Measurements from ENCODE around the gene TMEM255B. TPM values are rescaled to one million over a fixed set of nuclear protein-coding genes. Genes with fewer than 3 reads are reported as not detected.
"Not testable (repeated sequence)": the region's sequence is repeated elsewhere in the genome, so short reads cannot be mapped to it uniquely, and the experiment has no call there.

The TMEM255B gene
- total and polyA plus RNA-seq, 7 experiments from 2014 or later, result 0.08 to 3.3 (median 1.3) TPM; not detected in 1

DNA sequence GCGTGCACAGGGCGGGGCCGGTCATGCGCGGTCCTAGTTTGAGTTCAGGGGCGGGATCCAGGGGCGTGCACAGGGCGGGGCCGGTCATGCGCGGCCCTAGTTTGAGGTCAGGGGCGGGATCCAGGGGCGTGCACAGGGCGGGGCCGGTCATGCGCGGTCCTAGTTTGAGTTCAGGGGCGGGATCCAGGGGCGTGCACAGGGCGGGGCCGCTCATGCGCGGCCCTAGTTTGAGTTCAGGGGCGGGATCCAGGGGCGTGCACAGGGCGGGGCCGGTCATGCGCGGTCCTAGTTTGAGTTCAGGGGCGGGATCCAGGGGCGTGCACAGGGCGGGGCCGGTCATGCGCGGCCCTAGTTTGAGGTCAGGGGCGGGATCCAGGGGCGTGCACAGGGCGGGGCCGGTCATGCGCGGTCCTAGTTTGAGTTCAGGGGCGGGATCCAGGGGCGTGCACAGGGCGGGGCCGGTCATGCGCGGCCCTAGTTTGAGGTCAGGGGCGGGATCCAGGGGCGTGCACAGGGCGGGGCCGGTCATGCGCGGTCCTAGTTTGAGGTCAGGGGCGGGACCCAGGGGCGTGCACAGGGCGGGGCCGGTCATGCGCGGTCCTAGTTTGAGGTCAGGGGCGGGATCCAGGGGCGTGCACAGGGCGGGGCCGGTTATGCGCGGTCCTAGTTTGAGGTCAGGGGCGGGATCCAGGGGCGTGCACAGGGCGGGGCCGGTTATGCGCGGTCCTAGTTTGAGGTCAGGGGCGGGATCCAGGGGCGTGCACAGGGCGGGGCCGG is 33.5 kb upstream of the TMEM255B start:
- ATAC-seq; H3K36me3 ChIP-seq (ENCODE audit: control insufficient read depth in 2 of 3, insufficient read depth in 3 of 3, low read length in 3 of 3); H3K9me3 ChIP-seq (ENCODE audit: control insufficient read depth in 2 of 3, low read length in 3 of 3); H3K9me3 Mint-ChIP-seq; intact Hi-C loops (cut with micrococcal nuclease); H3K36me3 Mint-ChIP-seq; H3K27me3 ChIP-seq (ENCODE audit: control insufficient read depth in 2 of 2, insufficient read depth in 2 of 2, low read length in 2 of 2); H3K27ac ChIP-seq (ENCODE audit: low read depth, low read length): not testable (repeated sequence)
- Mint-ChIP-seq H3K27ac (peak overlapping the region; percentile 87 to 96 (median 92)), H3K27me3 (peaks cover 0 to 11% (median 7%) of the 10 kb centered on the region in 5 donors), H3K4me1 (peaks cover 0 to 23% (median 13%) of the 10 kb centered on the region in 7 donors), H3K4me3 (peak overlapping the region in 8 of 10 donors; percentile 73 to 88 (median 82))
- ChIA-PET POLR2A (interaction anchor here (1.0 kb wide), 1 partner anchor 15 kb away, joined by 3 read pairs; no protein-coding TSS in a partner anchor), CTCF (interaction anchor here (0.6 to 1.2 kb wide), 2 partner anchors 15 to 541 kb away, joined by 3 to 4 read pairs; no protein-coding TSS in a partner anchor)
- DNase-seq, result peak; percentile 26 to 76 (median 55)
- Histone ChIP-seq H3K4me1 (ENCODE audit: control insufficient read depth in 2 of 2, insufficient read depth in 2 of 2, low read length in 2 of 2) (peaks cover 3 to 20% of the 10 kb centered on the region in 2 donors), H3K4me3 (ENCODE audit: low read length) (peak overlapping the region; percentile 72)

DNA sequence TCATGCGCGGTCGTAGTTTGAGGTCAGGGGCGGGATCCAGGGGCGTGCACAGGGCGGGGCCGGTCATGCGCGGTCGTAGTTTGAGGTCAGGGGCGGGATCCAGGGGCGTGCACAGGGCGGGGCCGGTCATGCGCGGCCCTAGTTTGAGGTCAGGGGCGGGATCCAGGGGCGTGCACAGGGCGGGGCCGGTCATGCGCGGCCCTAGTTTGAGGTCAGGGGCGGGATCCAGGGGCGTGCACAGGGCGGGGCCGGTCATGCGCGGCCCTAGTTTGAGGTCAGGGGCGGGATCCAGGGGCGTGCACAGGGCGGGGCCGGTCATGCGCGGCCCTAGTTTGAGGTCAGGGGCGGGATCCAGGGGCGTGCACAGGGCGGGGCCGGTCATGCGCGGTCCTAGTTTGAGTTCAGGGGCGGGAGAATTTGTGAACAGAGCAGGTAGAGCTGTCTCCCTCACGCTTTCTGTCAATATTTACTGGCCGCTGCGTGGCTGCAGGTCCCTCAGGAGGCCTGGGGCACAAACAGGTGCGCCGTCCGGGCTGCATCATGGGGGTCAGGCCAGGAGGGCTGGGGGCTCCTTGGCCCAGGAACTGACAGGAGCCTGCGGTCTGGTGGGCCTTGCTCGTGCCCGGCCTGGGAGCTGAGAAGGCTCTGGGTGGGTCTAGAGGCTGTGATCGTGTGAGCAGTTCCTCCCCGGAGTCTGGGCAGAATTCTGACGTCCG is 32.8 kb upstream of the TMEM255B start:
- Mint-ChIP-seq H3K27me3 (peaks cover 0 to 16% (median 7%) of the 10 kb centered on the region in 5 donors), H3K27ac (peak overlapping the region; percentile 34 to 92 (median 67)), H3K4me3 (peak overlapping the region; percentile 33 to 80 (median 70)), H3K4me1 (peaks cover 0 to 23% (median 13%) of the 10 kb centered on the region in 7 donors)
- peak; percentile 29 to 66 (median 49) for DNase-seq
- H3K27me3 ChIP-seq (ENCODE audit: control insufficient read depth in 2 of 2, insufficient read depth in 2 of 2, low read length in 2 of 2); H3K36me3 ChIP-seq (ENCODE audit: control insufficient read depth in 2 of 3, insufficient read depth in 3 of 3, low read length in 3 of 3); H3K9me3 Mint-ChIP-seq; H3K9me3 ChIP-seq (ENCODE audit: control insufficient read depth in 2 of 3, low read length in 3 of 3); ATAC-seq; H3K36me3 Mint-ChIP-seq; intact Hi-C loops (cut with micrococcal nuclease): not testable (repeated sequence)
- POLR2A ChIA-PET, result interaction anchor here (0.9 kb wide), 1 partner anchor 93 kb away, joined by 3 read pairs; no protein-coding TSS in a partner anchor
- CTCF ChIA-PET, result interaction anchor here (1.2 kb wide), 1 partner anchor 15 kb away, joined by 3 read pairs; no protein-coding TSS in a partner anchor
- Histone ChIP-seq H3K4me3 (ENCODE audit: low read length) (peak overlapping the region; percentile 73), H3K27ac (ENCODE audit: low read depth, low read length) (peak overlapping the region; percentile 63), H3K4me1 (ENCODE audit: control insufficient read depth in 2 of 2, insufficient read depth in 2 of 2, low read length in 2 of 2) (peaks cover 3 to 20% of the 10 kb centered on the region in 2 donors)

DNA sequence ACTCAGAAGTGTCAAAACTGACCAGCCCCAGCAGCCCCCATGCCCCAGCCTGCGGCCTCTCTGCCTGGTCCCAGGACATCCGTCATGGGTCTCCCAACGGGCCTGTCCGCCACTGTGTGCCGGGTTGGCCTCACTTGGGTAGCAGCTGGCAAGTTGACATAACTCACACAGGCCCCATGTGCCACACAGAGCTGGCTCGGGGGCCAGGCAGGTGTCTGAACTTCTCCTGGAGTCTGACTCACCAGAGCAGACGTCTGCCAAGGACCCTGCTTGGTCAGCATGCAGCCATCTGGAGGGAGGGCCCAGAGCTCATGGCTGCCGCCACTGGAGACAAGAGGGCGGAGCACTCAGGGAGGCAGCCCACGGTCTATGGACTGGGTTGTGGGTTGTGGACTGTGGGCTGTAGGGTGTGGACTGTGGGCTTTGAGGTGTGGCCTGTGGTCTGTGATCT is 32.0 kb upstream of the TMEM255B start:
- ChIA-PET CTCF (interaction anchor here (1.2 kb wide), 1 partner anchor 14 kb away, joined by 3 read pairs; no protein-coding TSS in a partner anchor), POLR2A (interaction anchor here (0.9 kb wide), 1 partner anchor 94 kb away, joined by 3 read pairs; no protein-coding TSS in a partner anchor)
- no peaks in the 10 kb centered on the region for H3K36me3 Mint-ChIP-seq
- Histone ChIP-seq H3K36me3 (ENCODE audit: control insufficient read depth in 2 of 3, insufficient read depth in 3 of 3, low read length in 3 of 3) (no peaks in the 10 kb centered on the region), H3K27me3 (ENCODE audit: control insufficient read depth in 2 of 2, insufficient read depth in 2 of 2, low read length in 2 of 2) (no peaks in the 10 kb centered on the region), H3K27ac (ENCODE audit: low read depth, low read length) (peak overlapping the region; percentile 63), H3K9me3 (ENCODE audit: control insufficient read depth in 2 of 3, low read length in 3 of 3) (no peaks in the 10 kb centered on the region), H3K4me3 (ENCODE audit: low read length) (peak overlapping the region; percentile 73), H3K4me1 (ENCODE audit: control insufficient read depth in 2 of 2, insufficient read depth in 2 of 2, low read length in 2 of 2) (peaks cover 3 to 20% of the 10 kb centered on the region in 2 donors)
- H3K9me3 Mint-ChIP-seq, result peaks cover 0 to 7% (median 0%) of the 10 kb centered on the region in 11 donors
- DNase-seq (no peak), ATAC-seq (no peak)
- intact Hi-C loops (cut with micrococcal nuclease), result no loop called here
- H3K4me3 Mint-ChIP-seq, result peak overlapping the region in 9 of 10 donors; percentile 16 to 79 (median 66)
- peak overlapping the region in 7 of 9 donors; percentile 56 to 92 (median 71) for H3K27ac Mint-ChIP-seq
- peaks cover 0 to 16% (median 7%) of the 10 kb centered on the region in 5 donors for H3K27me3 Mint-ChIP-seq
- peaks cover 0 to 23% (median 13%) of the 10 kb centered on the region in 7 donors for H3K4me1 Mint-ChIP-seq

DNA sequence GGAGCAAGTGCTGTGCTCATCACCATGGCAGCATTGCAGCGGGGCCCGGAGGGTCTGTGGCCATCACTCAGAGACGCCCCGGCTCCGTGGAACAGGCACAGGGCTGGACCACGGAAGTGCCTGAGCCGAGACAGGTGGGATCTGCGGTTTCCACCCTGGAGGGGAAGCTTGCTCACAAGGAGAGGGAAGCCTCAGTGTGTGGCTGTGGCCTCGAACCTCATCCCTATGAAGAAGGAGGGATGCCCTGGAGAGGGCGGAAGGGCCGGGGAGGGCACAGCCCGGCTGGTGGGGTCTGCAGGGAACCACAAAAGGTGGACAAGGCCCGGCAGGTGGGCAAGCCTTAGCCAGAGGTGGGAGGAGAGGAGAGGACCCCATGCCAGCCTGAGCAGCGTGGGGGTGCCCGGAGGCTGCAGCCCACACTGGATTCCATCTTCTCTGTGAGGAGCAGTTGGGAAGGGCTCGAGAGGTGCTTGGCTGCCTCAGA is 30.4 kb upstream of the TMEM255B start:
- peaks cover 3 to 19% of the 10 kb centered on the region in 2 donors for H3K4me1 ChIP-seq (ENCODE audit: control insufficient read depth in 2 of 2, insufficient read depth in 2 of 2, low read length in 2 of 2)
- H3K27ac ChIP-seq (ENCODE audit: low read depth, low read length), result no peak overlapping the region
- no peaks in the 10 kb centered on the region for H3K36me3 Mint-ChIP-seq
- ChIA-PET CTCF (no interaction called here), POLR2A (no interaction called here)
- H3K4me3 ChIP-seq (ENCODE audit: low read length), result no peak overlapping the region
- peak overlapping the region in 2 of 9 donors; percentile 14 to 33 for H3K27ac Mint-ChIP-seq
- H3K27me3 ChIP-seq (ENCODE audit: control insufficient read depth in 2 of 2, insufficient read depth in 2 of 2, low read length in 2 of 2), result no peaks in the 10 kb centered on the region
- no peaks in the 10 kb centered on the region for H3K36me3 ChIP-seq (ENCODE audit: control insufficient read depth in 2 of 3, insufficient read depth in 3 of 3, low read length in 3 of 3)
- no peak overlapping the region for H3K4me3 Mint-ChIP-seq
- H3K4me1 Mint-ChIP-seq, result peaks cover 0 to 16% (median 10%) of the 10 kb centered on the region in 7 donors
- no peaks in the 10 kb centered on the region for H3K9me3 ChIP-seq (ENCODE audit: control insufficient read depth in 2 of 3, low read length in 3 of 3)
- DNase-seq (no peak), ATAC-seq (no peak)
- intact Hi-C loops (cut with micrococcal nuclease), result no loop called here
- H3K9me3 Mint-ChIP-seq, result peaks cover 0 to 7% (median 0%) of the 10 kb centered on the region in 11 donors
- H3K27me3 Mint-ChIP-seq, result peaks cover 0 to 16% (median 7%) of the 10 kb centered on the region in 5 donors

DNA sequence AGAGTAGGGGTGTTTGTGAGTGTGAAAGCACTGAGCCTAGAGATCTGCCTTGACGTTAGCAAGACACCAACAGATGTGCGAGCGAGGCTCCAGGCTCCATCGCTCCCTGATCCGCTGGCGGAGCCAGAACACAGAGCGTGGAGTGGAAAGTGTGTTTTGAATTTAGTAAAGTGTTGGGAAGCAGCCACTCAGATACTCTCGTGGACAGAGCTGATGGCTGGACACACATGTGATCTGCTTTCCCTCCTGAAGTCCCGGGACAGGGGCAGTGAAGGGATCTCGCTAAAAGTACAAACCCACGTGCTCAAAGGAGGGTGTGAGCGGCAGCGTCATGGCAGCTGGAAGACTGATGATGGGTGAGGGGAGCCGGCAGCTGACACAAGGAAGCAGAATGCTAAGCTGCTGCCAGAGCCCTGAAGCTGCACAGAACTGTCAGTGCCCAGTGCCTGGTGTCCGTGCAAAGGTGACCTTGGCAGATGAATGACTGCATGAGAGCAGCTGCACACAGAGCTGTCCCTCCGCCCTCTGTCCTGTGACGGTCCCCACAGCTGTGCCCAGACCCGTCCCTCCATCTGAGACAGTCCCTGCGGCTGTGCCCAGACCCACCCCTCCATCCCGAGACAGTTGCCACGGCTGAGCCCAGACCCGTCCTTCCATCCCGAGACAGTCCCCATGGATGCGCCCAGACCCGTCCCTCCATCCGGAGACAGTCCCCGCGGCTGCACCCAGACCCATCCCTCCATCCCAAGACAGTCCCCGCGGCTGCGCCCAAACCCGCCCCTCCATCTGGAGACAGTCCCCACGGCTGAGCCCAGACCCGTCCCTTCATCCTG is 29.6 kb upstream of the TMEM255B start:
- DNase-seq (peak in 1 of 9 donors; percentile 22), ATAC-seq (no peak)
- H3K4me1 ChIP-seq (ENCODE audit: control insufficient read depth in 2 of 2, insufficient read depth in 2 of 2, low read length in 2 of 2), result peaks cover 3 to 11% of the 10 kb centered on the region in 2 donors
- H3K27ac ChIP-seq (ENCODE audit: low read depth, low read length), result no peak overlapping the region
- H3K4me3 ChIP-seq (ENCODE audit: low read length), result no peak overlapping the region
- peaks cover 0 to 8% (median 6%) of the 10 kb centered on the region in 7 donors for H3K4me1 Mint-ChIP-seq
- H3K36me3 Mint-ChIP-seq, result no peaks in the 10 kb centered on the region
- H3K27me3 ChIP-seq (ENCODE audit: control insufficient read depth in 2 of 2, insufficient read depth in 2 of 2, low read length in 2 of 2), result no peaks in the 10 kb centered on the region
- no peak overlapping the region for H3K4me3 Mint-ChIP-seq
- peaks cover 0 to 11% (median 0%) of the 10 kb centered on the region in 11 donors for H3K9me3 Mint-ChIP-seq
- H3K9me3 ChIP-seq (ENCODE audit: control insufficient read depth in 2 of 3, low read length in 3 of 3), result no peaks in the 10 kb centered on the region
- no peaks in the 10 kb centered on the region for H3K36me3 ChIP-seq (ENCODE audit: control insufficient read depth in 2 of 3, insufficient read depth in 3 of 3, low read length in 3 of 3)
- intact Hi-C loops (cut with micrococcal nuclease), result no loop called here
- POLR2A ChIA-PET, result no interaction called here
- CTCF ChIA-PET, result interaction anchor here (0.7 kb wide), 1 partner anchor 245 kb away, joined by 3 read pairs; no protein-coding TSS in a partner anchor
- H3K27ac Mint-ChIP-seq, result peak overlapping the region in 1 of 9 donors; percentile 14
- H3K27me3 Mint-ChIP-seq, result peaks cover 0 to 16% (median 7%) of the 10 kb centered on the region in 5 donors
